Measurements from ENCODE around the gene RNF150. TPM values are rescaled to one million over a fixed set of nuclear protein-coding genes. Genes with fewer than 3 reads are reported as not detected.

RNF150 gene
- total and polyA plus RNA-seq, 2 of the 8 experiments (the other 6 are each of a cell fraction or from before 2014, with no cell fraction given) = 3.4 to 4.8 TPM

DNA sequence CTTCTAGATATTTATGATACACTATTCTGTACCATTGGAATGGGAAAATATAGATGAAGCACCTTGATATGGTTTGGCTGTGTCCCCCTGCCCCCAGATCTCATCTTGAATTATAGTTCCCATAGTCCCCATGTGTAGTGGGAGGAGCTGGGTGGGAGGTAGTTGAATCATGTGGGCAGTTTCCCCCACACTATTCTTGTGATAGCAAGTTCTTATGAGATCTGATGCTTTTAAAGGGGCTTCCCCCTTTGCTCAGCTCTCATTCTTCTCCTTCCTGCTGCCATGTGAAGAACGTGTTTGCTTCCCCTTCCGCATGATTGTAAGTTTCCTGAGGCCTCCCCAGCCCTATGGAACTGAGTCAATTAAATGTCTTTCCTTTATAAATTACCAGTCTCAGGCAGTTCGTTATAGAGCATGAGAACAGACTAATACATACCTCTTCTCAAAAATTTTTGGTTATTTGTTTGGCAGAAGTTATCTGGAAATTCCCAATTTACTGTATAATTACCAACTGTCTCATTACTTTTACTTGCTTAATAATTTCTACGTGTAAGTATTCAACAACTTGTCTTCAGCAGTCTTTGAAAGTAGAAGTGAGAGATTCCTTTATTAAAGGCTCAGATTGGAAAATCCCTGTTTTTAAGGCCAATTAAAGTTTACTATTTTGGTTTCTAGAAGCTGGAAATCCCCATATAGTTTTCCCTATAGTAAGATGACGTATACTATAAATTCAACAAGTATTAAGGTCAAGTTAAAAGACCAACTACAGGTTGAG, 152.7 kb downstream of the RNF150 start (continued):
- no peak for TF ChIP-seq BRCA1 (IDR thresholded peaks at IDR 0.05; ENCODE audit: low read depth, low read length)
- TF ChIP-seq SAP30 (IDR thresholded peaks at IDR 0.05; ENCODE audit: insufficient read depth, insufficient replicate concordance, low read length) = no peak

Measured in H1 (cell line).